Stimulated activated CD4-positive, alpha-beta T cell treated with anti-CD3 and anti-CD28 coated beads, Interleukin-4, amount 100 ng/mL, for 4 hours (primary cell): ENCODE measurements around the gene ANTXR2.

Experiments used
- DNase-seq, 2 experiments: peaks; one replicate each; pipeline ENCODE4 v3.0.0-alpha.2; 2020

ANTXR2 gene

GRCh38 chr4:79854856-79855502 lies 218.1 kb downstream of the ANTXR2 start:
- no peak for DNase-seq

GRCh38 chr4:79852305-79852730 lies 220.7 kb downstream of the ANTXR2 start:
- DNase-seq = no peak

DNA sequence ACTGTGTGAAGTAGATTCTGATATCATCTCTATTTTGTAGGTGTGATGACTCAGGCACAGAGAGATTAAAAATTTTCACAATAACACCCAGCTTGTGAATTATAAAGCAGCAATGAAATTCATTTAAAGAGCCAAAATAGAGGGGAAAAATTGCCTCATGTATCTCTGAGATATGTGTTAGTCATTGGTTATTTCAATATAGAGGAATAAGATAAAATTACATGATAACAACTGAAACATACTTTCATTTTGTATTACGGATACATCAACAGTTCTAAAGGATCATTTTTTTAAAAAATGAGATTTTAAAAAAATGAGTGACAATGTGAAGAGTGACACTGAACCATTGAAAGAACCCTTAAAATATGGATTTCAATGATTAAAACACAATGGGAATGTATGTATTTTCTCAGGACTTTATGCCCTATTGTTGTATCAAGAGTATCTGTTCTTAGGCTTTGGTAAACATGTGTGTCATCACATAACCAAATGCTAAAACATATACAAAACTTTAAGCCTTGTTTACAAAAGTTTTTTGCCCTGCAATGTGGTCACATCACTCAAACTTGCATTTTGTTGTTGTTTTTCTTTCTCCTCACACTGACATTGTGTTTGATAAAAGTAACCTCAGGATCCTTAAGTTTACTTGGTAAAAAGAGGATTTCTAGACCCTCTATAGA lies 221.3 kb downstream of the ANTXR2 start:
- DNase-seq = no peak
